MM.1S (cell line): ENCODE data around the gene GFER.
"Not testable (repeated sequence)": the region's sequence is repeated elsewhere in the genome, so short reads cannot be mapped to it uniquely, and the experiment has no call there.

ENCODE experiments used
- DNase-seq: peaks from one replicate; pipeline ENCODE4 v3.0.0-alpha.2; 2015
- H2AFZ ChIP-seq: fragments of 300-600 bp; sonication (generic); 2 replicates; pipeline ENCODE4 v1.6.0; 2016; ENCODE audit warnings: antibody characterized with exemption, low read length
- H3F3A ChIP-seq: fragments of 300-600 bp; sonication (generic); 2 replicates; pipeline ENCODE4 v1.6.1; 2016; ENCODE audit warnings: mild to moderate bottlenecking, antibody characterized with exemption, low read length, moderate library complexity, mixed read lengths; ENCODE audit not compliant: insufficient read depth
- H3K27ac ChIP-seq: fragments of 300-600 bp; sonication (generic); 2 replicates; pipeline ENCODE4 v1.5.1; 2016; ENCODE audit warnings: mild to moderate bottlenecking, low read length
- H3K27me3 ChIP-seq: fragments of 300-600 bp; sonication (generic); replicated peaks from 2 replicates; pipeline ENCODE4 v1.6.0; 2016; ENCODE audit warnings: low read length; ENCODE audit not compliant: insufficient read depth
- H3K36me3 ChIP-seq: fragments of 300-600 bp; sonication (generic); replicated peaks from 2 replicates; pipeline ENCODE4 v1.6.1; 2016; ENCODE audit warnings: mild to moderate bottlenecking, low read length, mixed read lengths; ENCODE audit not compliant: insufficient read depth
- H3K4me1 ChIP-seq: fragments of 300-600 bp; sonication (generic); 2 replicates; pipeline ENCODE4 v1.6.1; 2016; ENCODE audit warnings: low read length, mixed read lengths
- H3K4me2 ChIP-seq: fragments of 300-600 bp; sonication (generic); 2 replicates; pipeline ENCODE4 v1.6.0; 2016; ENCODE audit warnings: low read depth, low read length
- H3K4me3 ChIP-seq: fragments of 300-600 bp; sonication (generic); 2 replicates; pipeline ENCODE4 v1.5.1; 2016; ENCODE audit warnings: low read length, mixed read lengths
- H3K79me2 ChIP-seq: fragments of 300-600 bp; sonication (generic); 2 replicates; pipeline ENCODE4 v1.6.1; 2016; ENCODE audit warnings: mixed run types, low read length, mixed read lengths
- H3K9ac ChIP-seq: fragments of 300-600 bp; sonication (generic); 2 replicates; pipeline ENCODE4 v1.6.1; 2016; ENCODE audit warnings: low read length, mixed read lengths
- H3K9me2 ChIP-seq: fragments of 300-600 bp; sonication (generic); replicated peaks from 2 replicates; pipeline ENCODE4 v1.6.1; 2016; ENCODE audit warnings: mild to moderate bottlenecking, low read length, mixed read lengths; ENCODE audit not compliant: insufficient read depth
- H3K9me3 ChIP-seq: fragments of 300-600 bp; sonication (generic); replicated peaks from 2 replicates; pipeline ENCODE4 v1.6.1; 2016; ENCODE audit warnings: mild to moderate bottlenecking, low read length, mixed read lengths; ENCODE audit not compliant: insufficient read depth
- H4K20me1 ChIP-seq: fragments of 300-600 bp; sonication (generic); 2 replicates; pipeline ENCODE4 v1.6.1; 2016; ENCODE audit warnings: mild to moderate bottlenecking, low read length, moderate library complexity, mixed read lengths; ENCODE audit not compliant: insufficient read depth
- EZH2 ChIP-seq: fragments of 300-600 bp; sonication (generic); optimal IDR thresholded peaks from 2 replicates; pipeline ENCODE3; 2017; ENCODE audit warnings: low read depth, mild to moderate bottlenecking, antibody characterized with exemption, low read length, mixed read lengths
- EZH2phosphoT487 ChIP-seq: fragments of 300-600 bp; sonication (generic); IDR thresholded peaks from 2 replicates; pipeline ENCODE4 v1.6.1; 2018; ENCODE audit warnings: antibody characterized with exemption, low read length
- TF ChIP-seq, protein P1 (sequence below): fragments of 300-600 bp; sonication (generic); IDR thresholded peaks from 2 replicates; pipeline ENCODE4 v1.5.1; 2016; ENCODE audit warnings: antibody characterized with exemption, low read length, mixed read lengths

GFER gene

DNA sequence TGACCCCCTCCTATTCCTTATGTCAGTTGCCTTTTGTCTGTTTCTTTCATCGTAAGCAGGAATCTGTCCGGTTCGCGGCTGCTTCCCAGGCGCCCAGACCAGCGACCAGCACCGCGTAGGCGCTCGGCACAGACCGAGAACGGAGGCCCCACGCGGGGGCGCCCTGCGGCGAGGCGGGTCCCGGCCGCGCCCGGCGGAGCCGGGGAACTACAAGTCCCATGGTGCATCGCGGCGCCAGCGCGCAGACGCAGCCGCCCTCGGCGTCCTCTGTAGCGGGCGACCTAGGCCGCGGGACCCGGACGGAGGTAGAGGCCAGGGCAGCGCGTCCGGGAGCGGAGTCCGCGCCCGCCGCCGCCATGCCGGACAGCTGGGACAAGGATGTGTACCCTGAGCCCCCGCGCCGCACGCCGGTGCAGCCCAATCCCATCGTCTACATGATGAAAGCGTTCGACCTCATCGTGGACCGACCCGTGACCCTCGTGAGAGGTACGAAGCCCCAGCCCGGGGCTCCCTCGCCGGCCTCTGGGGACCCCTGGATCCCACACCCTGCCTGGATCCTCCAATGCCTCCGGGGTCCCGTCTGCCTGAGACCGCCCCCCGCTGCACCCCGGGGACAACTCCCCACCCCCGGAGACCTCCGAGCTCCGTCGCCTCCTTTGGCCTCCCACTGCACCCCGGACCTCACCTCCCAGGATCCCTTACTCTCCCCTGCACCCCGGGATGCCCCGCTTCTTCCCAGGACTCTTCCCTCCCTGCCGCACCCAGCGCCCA lies 24.5 kb upstream of the GFER start, which contains the start of gene NDUFB10:
Gene NDUFB10, plus strand, starts transcription at position 270 of the 771 bp plus-strand sequence. Its CDS starts 87 bp downstream, at position 357.
- no peak for TF ChIP-seq EZH2
- TF ChIP-seq, protein P1, sequence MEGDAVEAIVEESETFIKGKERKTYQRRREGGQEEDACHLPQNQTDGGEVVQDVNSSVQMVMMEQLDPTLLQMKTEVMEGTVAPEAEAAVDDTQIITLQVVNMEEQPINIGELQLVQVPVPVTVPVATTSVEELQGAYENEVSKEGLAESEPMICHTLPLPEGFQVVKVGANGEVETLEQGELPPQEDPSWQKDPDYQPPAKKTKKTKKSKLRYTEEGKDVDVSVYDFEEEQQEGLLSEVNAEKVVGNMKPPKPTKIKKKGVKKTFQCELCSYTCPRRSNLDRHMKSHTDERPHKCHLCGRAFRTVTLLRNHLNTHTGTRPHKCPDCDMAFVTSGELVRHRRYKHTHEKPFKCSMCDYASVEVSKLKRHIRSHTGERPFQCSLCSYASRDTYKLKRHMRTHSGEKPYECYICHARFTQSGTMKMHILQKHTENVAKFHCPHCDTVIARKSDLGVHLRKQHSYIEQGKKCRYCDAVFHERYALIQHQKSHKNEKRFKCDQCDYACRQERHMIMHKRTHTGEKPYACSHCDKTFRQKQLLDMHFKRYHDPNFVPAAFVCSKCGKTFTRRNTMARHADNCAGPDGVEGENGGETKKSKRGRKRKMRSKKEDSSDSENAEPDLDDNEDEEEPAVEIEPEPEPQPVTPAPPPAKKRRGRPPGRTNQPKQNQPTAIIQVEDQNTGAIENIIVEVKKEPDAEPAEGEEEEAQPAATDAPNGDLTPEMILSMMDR = peak; percentile 80
- no peak within 1 kb of the TSS for H3K27ac ChIP-seq
- peak within 1 kb of the TSS; percentile 88 for H3K4me3 ChIP-seq

DNA sequence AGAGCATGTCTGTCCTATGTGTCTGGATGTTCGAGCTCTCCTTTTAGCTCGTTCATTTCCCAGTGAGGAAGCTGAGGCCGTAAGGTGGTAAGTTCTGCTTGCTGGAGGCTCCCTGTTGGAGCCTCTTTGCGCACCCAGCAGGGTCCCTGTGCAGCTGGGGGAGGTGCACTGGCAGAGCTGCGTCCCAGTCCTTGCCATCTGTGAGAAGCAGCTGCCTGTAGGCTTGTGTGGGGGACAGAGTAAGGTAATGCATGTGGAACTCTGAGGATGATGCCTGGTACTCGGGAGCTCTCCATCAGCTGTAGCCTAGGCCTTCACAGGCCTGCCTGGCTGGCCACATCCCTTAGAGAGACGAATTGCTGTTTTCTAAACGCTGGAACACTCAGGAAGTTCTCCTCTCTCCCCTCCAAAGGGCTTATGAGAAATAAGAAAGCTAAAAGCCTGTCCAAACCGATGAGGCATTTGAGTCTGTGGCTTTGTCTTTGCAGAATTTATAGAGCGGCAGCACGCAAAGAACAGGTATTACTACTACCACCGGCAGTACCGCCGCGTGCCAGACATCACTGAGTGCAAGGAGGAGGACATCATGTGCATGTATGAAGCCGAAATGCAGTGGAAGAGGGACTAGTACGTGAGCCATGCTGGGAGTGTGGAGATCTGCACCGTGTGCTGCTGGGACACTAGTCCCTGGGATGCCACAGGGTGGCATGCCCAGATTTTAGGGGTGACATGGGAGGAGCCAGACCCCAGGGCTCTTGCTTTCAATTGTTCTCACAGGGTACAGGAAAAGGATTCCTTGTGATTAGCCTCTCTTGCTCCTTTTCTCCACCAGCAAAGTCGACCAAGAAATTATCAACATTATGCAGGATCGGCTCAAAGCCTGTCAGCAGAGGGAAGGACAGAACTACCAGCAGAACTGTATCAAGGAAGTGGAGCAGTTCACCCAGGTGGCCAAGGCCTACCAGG lies 23.0 kb upstream of the GFER start:
- Histone ChIP-seq H2AFZ (no peak overlapping the region), H3K27ac (no peak overlapping the region), H3K4me1 (peaks cover 15% of the 10 kb centered on the region), H3K9ac (no peak overlapping the region), H3K4me3 (peak overlapping the region; percentile 88), H3K4me2 (peak overlapping the region; percentile 92; the same call in 1 of the 2 replicates), H3K9me3 (no peaks in the 10 kb centered on the region), H3K79me2 (peaks cover 42% of the 10 kb centered on the region), H3K9me2 (no peaks in the 10 kb centered on the region), H3K36me3 (peaks cover 17% of the 10 kb centered on the region), H3F3A (peaks cover 40% of the 10 kb centered on the region), H4K20me1 (no peaks in the 10 kb centered on the region), H3K27me3 (no peaks in the 10 kb centered on the region)
- TF ChIP-seq EZH2phosphoT487 (no peak), EZH2 (no peak)
- TF ChIP-seq, protein P1 = no peak
- no peak for DNase-seq

More for the DNA sequence above, 24.5 kb upstream of the GFER start, which contains the start of gene NDUFB10:
- Histone ChIP-seq H3K79me2 (peaks cover 29% of the 10 kb centered on the region), H2AFZ (peak within 1 kb of the TSS; percentile 81), H3K27me3 (peaks cover 8% of the 10 kb centered on the region), H3K9me2 (no peaks in the 10 kb centered on the region), H3K4me1 (peaks cover 15% of the 10 kb centered on the region), H4K20me1 (no peaks in the 10 kb centered on the region), H3K9me3 (no peaks in the 10 kb centered on the region), H3K9ac (peak within 1 kb of the TSS; percentile 91), H3K4me2 (peak within 1 kb of the TSS; percentile 92), H3F3A (peaks cover 36% of the 10 kb centered on the region), H3K36me3 (peaks cover 17% of the 10 kb centered on the region)
- peak; percentile 92 for DNase-seq

DNA sequence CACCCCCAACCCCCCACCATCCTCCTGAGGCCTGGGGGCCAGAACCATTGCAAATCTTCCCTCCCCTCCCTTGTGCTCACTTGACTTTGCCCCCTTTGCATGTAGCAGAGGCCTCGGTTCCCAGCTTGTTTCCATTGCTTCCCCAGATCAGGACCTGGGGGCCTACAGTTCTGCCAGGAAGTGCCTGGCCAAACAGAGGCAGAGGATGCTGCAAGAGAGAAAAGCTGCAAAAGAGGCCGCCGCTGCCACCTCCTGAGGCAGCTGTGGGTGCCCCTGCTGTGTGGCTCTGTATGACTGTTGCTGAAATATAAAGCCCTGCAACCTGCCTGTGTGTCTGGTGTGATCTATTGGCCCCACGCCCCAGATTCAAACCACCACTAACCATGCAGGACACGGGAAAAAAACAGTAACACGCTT lies 22.3 kb upstream of the GFER start:
- no peak overlapping the region for H3K9ac ChIP-seq
- H4K20me1 ChIP-seq = no peaks in the 10 kb centered on the region
- H3K4me1 ChIP-seq = peaks cover 15% of the 10 kb centered on the region
- H3K9me2 ChIP-seq = no peaks in the 10 kb centered on the region
- no peak overlapping the region for H2AFZ ChIP-seq
- H3K4me2 ChIP-seq = no peak overlapping the region
- H3K9me3 ChIP-seq = no peaks in the 10 kb centered on the region
- no peak overlapping the region for H3K4me3 ChIP-seq
- H3K27ac ChIP-seq = no peak overlapping the region
- no peak for DNase-seq
- H3F3A ChIP-seq = peaks cover 40% of the 10 kb centered on the region
- TF ChIP-seq EZH2 = no peak
- TF ChIP-seq, protein P1 = no peak
- no peak for TF ChIP-seq EZH2phosphoT487
- H3K36me3 ChIP-seq = peaks cover 17% of the 10 kb centered on the region
- H3K79me2 ChIP-seq = peaks cover 43% of the 10 kb centered on the region
- H3K27me3 ChIP-seq = no peaks in the 10 kb centered on the region

DNA sequence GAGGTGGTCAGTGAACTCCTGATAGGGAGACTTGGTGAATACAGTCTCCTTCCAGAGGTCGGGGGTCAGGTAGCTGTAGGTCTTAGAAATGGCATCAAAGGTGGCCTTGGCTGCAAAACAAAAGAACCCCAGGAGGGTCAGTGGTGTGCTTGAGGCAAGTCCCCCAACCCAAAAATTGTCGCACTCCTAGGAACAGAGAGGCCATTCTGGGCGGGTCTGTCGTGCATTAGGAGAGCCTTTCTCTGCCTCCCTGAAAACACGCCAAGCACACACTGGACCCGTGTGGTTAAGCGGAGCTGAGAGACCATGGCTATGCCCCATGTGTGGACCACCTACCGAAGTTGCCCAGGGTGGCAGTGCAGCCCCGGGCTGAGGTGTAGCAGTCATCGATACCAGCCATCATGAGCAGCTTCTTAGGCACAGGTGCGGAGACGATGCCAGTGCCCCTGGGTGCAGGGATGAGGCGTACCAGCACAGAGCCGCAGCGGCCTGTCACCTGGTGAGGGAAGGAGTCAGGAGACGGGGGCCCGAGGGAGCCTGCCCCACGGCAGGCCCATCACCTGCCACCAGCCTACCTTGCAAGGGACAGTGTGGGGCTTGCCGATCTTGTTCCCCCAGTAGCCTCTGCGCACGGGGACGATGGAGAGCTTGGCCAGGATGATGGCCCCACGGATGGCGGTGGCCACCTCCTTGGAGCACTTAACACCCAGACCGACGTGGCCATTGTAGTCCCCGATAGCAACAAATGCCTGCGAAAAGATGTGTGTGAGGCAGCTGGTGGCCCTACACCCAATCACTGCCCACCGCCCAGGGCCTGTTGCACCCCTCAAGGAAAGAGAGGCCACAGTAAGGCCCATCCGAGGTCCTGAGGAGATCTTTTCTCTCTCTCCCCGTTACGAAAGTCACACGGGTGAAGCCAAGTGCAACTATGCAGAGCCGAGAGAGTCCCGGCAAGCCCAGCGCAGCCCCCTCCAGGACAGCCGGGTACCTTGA lies 21.5 kb upstream of the GFER start:
- H3K4me2 ChIP-seq, H3K9me3 ChIP-seq, H3K9me2 ChIP-seq, H3K27ac ChIP-seq, H3K27me3 ChIP-seq, H3K4me3 ChIP-seq, DNase-seq, H2AFZ ChIP-seq, H3K9ac ChIP-seq, H4K20me1 ChIP-seq: not testable (repeated sequence)
- H3K4me1 ChIP-seq = peaks cover 15% of the 10 kb centered on the region
- H3F3A ChIP-seq = peaks cover 40% of the 10 kb centered on the region
- peaks cover 17% of the 10 kb centered on the region for H3K36me3 ChIP-seq
- peaks cover 43% of the 10 kb centered on the region for H3K79me2 ChIP-seq
